Measurements from ENCODE around the gene ARHGEF10L. TPM values are rescaled to one million over a fixed set of nuclear protein-coding genes. Genes with fewer than 3 reads are reported as not detected.

ARHGEF10L gene
- total RNA-seq, 1 experiment from 2014 or later: 6.4 TPM

GRCh38 chr1:17520473-17521319, 18.8 kb upstream of the ARHGEF10L start:
- no peak for DNase-seq (ENCODE audit: low read depth)

- no peak for DNase-seq (ENCODE audit: low read depth)
Observed at GRCh38 chr1:17521946-17522612, 17.4 kb upstream of the ARHGEF10L start.

- DNase-seq (ENCODE audit: low read depth): no peak
Observed at GRCh38 chr1:17523321-17524041, 16.0 kb upstream of the ARHGEF10L start.

DNA sequence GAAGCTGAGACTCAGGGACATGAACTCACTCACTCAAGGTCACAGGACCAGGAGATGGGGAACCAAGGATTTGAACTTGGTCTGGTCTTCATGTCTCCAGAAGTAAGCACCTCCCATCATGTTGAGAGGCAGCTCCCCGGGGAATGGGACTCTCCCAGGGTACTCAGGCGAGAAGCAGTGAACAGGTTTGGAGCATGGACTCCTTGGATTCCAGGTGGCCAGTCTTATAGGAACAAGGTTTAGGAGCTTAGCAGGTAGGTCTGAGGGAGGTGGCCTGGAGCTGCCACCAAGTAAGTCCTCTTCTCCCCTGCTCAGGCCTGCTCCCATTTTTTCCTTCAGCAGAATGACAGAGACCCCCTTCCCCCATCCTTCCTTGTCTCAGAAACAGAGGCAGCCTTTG, 14.9 kb upstream of the ARHGEF10L start:
- no peak for DNase-seq (ENCODE audit: low read depth)

DNA sequence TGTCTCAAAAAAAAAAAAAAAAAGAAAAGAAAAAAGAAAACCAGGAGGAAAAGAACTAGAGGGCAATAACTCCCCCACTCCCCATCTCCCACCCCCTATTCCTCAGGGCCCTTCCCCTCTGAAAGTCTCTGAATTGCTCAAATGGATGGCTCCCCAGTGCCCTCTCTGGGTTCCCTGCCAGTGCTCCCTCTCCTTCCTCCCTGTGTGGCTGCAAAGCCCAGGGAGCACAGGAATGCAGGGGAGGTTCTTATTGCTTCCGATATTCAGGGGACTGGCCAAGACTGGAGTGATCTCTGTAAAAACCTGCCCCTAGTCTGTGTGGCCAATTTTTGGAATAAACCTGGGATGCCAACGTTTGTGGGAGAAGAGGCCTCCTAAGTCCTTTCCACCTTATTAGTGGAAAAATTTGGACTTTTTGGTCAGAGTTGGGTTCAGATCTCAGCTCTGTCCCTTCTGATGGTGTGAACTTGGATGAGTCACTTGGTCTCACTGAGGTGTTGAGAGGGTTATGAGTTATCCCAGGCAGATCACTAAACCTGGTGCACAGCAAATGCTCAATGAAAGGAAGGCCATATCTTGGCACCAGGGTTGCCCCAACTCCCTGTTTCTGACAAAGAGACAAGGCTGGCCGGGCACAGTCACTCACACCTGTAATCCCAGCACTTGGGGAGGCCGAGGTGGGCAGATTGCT, 13.4 kb upstream of the ARHGEF10L start:
- no peak for DNase-seq (ENCODE audit: low read depth)

DNA sequence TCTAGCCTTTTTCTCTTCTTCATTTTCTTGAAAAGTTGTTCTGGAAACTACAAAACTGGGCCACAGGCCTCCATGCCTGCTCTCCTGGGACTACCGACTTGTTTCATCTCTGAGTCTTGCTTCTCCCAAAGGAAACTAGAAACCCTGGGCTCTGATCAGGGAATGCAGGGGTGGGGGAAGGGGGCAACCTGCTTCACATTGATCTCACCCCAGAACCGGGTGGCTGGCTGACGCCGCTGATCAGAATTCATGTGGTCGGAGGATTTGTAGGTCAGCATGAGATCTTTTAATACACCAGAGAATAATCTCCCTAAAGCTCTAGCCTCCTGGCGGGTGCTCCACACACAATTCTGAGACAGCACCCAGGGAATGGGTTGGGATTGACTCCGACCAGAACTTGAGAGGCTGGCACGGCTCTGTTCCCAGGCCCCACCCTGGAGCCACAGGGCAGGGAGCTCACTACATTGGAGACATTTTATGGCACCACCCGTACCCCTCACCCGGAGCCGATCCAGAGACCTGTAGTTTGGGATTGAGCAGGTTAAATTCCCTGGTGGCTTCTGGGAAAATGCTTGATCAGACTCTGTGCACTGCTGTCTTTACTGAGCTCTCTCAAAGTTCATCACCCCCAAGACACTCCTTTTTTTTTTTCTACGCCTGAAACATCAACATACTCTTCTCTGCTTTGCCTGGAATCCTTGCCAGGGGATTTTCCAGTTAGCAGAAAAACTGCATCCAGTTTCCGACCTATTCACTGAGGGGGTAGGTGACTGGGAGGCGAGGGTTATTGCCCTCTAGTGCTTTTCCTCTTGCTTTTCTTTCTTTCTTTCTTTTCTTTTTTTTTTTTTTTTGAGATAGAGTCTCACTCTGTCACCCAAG, 12.2 kb upstream of the ARHGEF10L start:
- peak; percentile 23 for DNase-seq (ENCODE audit: low read depth)

DNA sequence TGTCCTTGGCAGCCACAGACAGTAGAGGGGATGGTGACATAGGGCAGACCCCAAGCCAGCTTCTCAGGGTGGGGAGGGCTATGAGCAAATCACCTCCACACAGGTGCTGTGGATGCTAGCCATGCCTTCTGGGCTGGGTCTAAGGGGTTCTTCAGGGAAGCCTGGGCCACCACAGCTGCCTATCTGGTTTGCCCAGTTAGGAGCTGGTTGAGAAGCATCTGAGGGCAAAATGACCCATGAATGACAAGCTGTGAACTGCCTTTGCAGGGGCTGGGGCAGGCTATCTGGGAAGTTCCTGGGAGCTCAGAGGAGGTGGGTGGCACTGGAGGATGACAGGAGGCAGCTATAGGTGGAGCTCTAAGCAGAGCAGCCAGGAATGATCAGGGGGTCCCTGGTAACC, 10.1 kb upstream of the ARHGEF10L start:
- DNase-seq (ENCODE audit: low read depth): no peak

DNA sequence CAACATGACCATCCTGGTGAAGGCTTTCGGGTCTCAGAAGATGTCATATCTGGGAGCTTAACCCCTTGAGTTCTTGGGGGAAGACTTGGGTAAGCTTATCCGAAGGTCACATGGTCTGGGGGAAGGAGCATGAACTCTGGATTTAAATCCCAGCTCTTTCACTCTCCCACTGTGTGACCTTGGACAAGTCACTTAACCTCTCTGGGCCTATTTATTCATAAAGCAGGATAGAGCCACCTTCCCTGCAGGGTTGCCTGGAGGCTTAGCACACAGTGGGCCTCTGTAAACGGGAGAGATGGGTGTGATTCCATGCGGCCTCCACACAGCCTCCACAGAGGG, 8.2 kb upstream of the ARHGEF10L start:
- no peak for DNase-seq (ENCODE audit: low read depth)

GRCh38 chr1:17531682-17532487, 7.6 kb upstream of the ARHGEF10L start:
- DNase-seq (ENCODE audit: low read depth): peak; percentile 53

DNA sequence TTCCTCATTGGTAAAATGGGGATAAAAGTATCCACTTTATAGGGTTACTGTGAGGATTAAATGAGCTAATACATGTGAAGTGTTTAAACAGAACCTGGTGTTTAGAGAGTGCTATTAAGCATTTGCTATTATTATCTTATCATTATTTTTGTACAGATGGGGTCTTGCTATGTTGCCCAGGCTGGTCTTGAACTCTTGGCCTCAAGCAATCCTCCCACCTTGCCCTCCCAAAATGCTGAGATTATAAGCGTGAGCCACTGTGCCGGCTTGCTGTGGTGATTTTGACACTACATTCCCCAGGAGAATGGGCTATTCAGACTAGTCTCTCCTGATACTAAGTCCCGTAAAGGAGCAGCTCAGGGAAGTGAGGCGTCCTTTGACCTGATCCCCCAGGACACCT, 6.3 kb upstream of the ARHGEF10L start:
- no peak for DNase-seq (ENCODE audit: low read depth)

GRCh38 chr1:17535300-17535936, 4.1 kb upstream of the ARHGEF10L start:
- DNase-seq (ENCODE audit: low read depth): no peak

DNA sequence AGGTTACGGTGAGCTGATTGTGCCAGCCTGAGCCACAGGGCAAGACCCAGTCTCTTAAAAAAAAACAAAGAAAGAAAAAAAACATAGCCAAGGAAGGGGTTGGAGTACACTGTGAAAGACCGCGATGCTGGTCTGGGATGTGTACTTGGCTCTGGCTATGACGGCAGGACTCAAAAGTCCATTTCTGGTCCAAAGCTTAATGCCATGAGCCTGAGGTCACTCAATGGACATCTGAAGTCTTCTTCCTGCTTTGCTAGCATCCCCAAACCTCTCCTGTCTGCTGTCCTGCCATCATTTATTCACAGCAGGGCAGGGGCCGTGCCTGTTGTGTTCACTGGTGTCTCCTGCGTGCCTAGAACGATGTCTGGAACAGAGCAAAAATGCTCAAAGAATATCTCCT, 1.5 kb upstream of the ARHGEF10L start:
- DNase-seq (ENCODE audit: low read depth): no peak

DNA sequence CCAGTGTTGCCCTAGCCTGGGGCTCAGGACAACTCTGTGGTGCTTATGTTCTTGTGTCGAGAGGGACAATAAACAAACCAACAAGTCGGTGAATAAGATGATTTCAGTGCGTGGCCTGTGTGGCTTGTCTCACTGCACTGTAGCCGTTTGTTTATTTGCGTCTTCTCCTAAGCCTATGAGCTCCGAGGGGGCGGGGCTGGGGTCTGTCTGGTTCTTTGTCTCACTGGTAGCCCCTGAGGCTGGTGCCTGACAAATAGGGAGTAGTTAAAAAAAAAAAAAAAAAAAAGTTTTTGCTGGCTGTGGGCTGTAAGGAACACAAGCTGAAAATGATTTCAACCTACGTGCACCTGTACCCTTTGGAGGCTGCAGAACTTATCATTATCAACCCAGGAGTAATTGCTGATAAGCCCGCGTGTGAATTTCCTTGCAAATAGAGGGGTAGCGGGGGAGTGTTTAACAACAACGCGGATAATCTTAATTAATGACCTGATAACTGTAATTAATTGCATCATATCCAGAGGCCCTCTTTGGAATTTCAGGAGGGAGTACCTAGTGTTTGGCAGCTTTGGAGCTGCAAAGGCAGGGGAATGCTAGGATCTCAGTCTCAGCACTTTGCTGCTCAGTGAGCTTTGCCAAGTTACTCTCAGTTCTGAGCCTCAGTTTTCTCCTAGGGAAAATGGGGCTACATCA, 925 bp upstream of the ARHGEF10L start:
- no peak for DNase-seq (ENCODE audit: low read depth)

DNA sequence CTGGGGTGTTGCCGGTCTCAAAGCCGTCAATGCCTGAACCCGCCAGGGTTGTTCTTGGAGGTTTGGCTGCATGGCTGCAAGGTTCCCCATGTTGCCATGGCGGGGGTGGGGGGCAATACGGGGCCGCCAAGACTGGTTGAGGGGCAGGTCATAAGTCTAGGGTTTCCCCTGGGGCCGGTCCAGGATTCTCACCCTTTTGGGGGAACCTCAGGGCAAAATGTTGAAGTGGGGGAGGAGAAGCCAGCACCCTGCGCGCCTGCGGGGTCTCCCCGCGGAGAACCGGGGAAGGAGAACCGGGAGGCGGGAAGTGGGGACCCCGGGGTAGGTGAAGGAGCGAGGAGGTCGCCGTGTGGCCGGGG, 401 bp upstream of the ARHGEF10L start:
- no peak for DNase-seq (ENCODE audit: low read depth)

DNA sequence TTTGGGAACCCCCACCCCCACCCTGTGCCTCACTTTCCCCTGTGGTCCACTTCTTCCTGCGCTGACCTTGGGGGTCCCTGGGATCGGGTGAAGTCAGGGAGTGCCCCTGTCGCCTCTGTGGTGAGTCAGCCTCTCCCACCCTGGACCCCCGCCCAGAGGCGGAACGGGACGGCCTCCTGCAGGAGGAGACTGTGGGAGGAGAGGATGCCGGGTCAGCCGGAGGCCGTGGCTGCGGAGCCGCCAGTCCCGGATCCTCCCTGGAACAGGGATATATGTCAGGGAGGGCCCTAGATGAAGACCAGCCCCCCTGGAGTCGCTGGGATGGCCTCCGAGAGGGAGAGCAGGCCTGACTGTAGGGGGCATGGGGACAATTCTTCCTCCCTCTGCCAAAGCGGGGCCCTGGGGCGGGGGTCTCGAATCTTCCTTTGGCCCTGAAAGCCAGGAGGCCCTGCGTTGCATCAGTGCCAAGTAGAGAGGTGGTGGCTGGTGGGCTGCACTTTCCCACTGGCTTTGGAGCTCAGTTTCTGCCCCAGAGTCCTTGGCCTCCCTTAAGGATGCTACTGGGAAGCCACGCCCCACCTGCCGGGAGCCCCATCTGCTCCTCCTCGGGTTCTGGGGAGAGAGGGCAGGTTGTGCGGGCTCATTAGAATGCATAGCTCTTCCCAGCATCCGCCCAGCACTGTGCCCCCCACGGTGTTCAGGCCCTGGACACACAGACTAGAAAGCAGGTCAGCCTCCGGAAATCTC, 930 bp downstream of the ARHGEF10L start:
- no peak for DNase-seq (ENCODE audit: low read depth)

DNA sequence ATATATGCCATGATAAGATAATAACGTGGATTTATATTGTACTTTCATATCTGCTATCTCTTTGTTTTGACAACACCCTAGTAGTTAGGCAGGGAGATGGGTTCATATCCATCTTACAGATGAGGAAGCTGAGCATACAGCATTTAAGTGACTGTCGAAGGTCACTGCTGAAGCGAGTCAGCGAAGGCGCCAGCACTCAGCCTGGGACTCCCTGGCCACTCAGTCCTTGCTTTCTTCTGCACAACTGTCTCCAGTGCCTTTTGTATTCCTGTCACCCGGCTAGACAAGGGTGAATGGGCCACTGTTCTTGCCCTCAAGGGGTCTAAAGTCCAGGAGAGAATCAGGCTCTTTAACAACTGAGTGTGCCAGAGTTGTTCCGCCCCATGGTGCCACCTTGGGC, 3.1 kb downstream of the ARHGEF10L start:
- DNase-seq (ENCODE audit: low read depth): no peak

DNA sequence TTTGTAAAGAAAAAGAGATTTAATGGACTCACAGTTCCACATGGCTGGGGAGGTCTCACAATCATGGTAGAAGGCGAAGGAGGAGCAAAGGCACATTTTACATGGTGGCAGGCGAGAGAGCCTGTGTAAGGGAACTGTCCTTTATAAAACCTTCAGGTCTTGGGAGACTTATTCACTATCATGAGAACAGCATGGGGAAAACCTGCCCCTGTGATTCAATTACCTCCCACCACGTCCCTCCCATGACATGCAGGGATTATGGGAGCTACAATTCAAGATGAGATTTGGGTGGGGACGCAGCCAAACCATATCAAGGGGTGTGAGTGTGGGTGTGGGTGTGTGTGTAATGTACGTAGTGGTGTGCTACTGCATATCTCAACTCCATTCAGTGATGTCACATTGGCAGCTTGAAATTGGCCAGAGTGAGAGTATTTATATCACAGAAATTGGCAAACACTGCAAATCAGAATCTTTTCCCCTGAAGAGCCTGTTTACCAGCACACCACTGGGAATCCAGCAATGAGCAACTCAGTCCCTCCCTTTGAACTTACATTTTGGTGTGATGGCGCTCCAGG, 5.4 kb downstream of the ARHGEF10L start:
- DNase-seq (ENCODE audit: low read depth): no peak

DNA sequence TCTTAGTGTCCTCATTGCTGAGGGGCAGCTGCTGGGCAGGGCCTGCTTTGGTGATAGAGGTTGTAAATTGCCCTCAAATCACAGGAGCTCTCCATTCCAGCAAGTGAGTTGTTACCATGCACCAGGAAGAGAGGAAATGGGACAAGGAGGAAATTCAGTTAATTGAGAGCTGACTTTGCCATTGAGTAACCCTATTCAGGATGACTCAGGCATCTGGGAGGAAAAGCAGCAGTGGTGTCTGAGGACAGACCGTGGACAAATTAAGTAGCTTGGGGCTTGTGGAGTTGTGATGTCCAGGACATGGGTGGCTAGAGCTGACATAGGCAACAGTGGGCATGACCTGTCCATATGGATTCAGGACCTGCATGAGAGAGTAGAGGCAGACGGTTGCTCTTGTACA, 5.9 kb downstream of the ARHGEF10L start:
- peak; percentile 76 for DNase-seq (ENCODE audit: low read depth)
